ENCODE data around the gene MSTN.

- TF ChIP-seq CTCF (IDR thresholded peaks at IDR 0.05) (no peak), POLR2A (IDR thresholded peaks at IDR 0.05) (no peak)
Observed at GRCh38 chr2:190051223-190051622, 11.3 kb downstream of the MSTN start.
